Hepatocyte (in vitro differentiated cells): ENCODE results near the gene MGAM2. TPM values are rescaled to one million over a fixed set of nuclear protein-coding genes. Genes with fewer than 3 reads are reported as not detected.

Source experiments
- DNase-seq: peaks from one replicate; pipeline ENCODE4 v3.0.0-alpha.2; 2016; ENCODE audit warnings: low spot score
- H2AFZ ChIP-seq: fragments of 200-600 bp; sonication (generic); 2 replicates; pipeline ENCODE4 v1.6.0; 2016; ENCODE audit warnings: antibody characterized with exemption, mild to moderate bottlenecking
- H3K27ac ChIP-seq: fragments of 200-600 bp; sonication (generic); 2 replicates; pipeline ENCODE4 v1.5.1; 2016; ENCODE audit warnings: mild to moderate bottlenecking
- H3K27me3 ChIP-seq: fragments of 200-600 bp; sonication (generic); 2 replicates; pipeline ENCODE4 v1.6.1; 2016
- H3K36me3 ChIP-seq: fragments of 200-600 bp; sonication (generic); replicated peaks from 2 replicates; pipeline ENCODE4 v1.5.1; 2016; ENCODE audit warnings: low read depth; ENCODE audit not compliant: insufficient read depth
- H3K4me1 ChIP-seq: fragments of 200-600 bp; sonication (generic); 2 replicates; pipeline ENCODE4 v1.5.1; 2016; ENCODE audit warnings: mild to moderate bottlenecking, moderate library complexity; ENCODE audit not compliant: insufficient read depth
- H3K4me2 ChIP-seq: fragments of 200-600 bp; sonication (generic); 2 replicates; pipeline ENCODE4 v1.6.0; 2016
- H3K4me3 ChIP-seq: fragments of 200-600 bp; sonication (generic); 2 replicates; pipeline ENCODE4 v1.5.1; 2016; ENCODE audit warnings: mild to moderate bottlenecking
- H3K79me2 ChIP-seq: fragments of 200-600 bp; sonication (generic); 2 replicates; pipeline ENCODE4 v1.6.0; 2017; ENCODE audit warnings: mild to moderate bottlenecking
- H3K9me2 ChIP-seq: fragments of 200-600 bp; sonication (generic); replicated peaks from 2 replicates; pipeline ENCODE4 v1.6.0; 2017; ENCODE audit warnings: mild to moderate bottlenecking; ENCODE audit not compliant: insufficient read depth
- H3K9me3 ChIP-seq: fragments of 200-600 bp; sonication (generic); 2 replicates; pipeline ENCODE4 v1.5.1; 2016; ENCODE audit warnings: low read depth, mild to moderate bottlenecking
- H4K20me1 ChIP-seq: fragments of 200-600 bp; sonication (generic); 2 replicates; pipeline ENCODE4 v1.6.0; 2016; ENCODE audit warnings: mild to moderate bottlenecking; ENCODE audit not compliant: insufficient read depth, poor library complexity, severe bottlenecking
- CTCF ChIP-seq: fragments of 200-600 bp; sonication (generic); IDR thresholded peaks from 2 replicates; pipeline ENCODE4 v1.5.1; 2016; ENCODE audit warnings: antibody characterized with exemption, mild to moderate bottlenecking; ENCODE audit not compliant: poor library complexity
- EZH2 ChIP-seq: fragments of 200-600 bp; sonication (generic); IDR thresholded peaks from 2 replicates; pipeline ENCODE4 v1.6.1; 2016; ENCODE audit warnings: antibody characterized with exemption, mild to moderate bottlenecking, borderline replicate concordance
- EZH2phosphoT487 ChIP-seq: fragments of 200-600 bp; sonication (generic); IDR thresholded peaks from one replicate; pipeline ENCODE4 v1.6.1; 2018; ENCODE audit warnings: antibody characterized with exemption, mild to moderate bottlenecking, low read depth, moderate library complexity; ENCODE audit not compliant: unreplicated experiment, severe bottlenecking
- WGBS: methylation state at CpG from one replicate; pipeline ENCODE4 v1.1.6; 2016; ENCODE audit warnings: low lambda C conversion rate; ENCODE audit errors: missing lambda C conversion rate; 5-methylcytosine and 5-hydroxymethylcytosine counted together
- polyA plus RNA-seq: library from polyadenylated mRNA; unstranded; fragments of >200 nt; fragmentation: Nextera tagmentation; extraction: Ambion mirVana; gene quantifications from 2 replicates; pipeline ENCODE4 v1.2.1, GENCODE V29; 2016
- total RNA-seq: library from RNA; depleted of rRNA; stranded (reverse); fragments of >200 nt; gene quantifications from 2 replicates; pipeline ENCODE4 v1.2.3, GENCODE V29; 2014

Gene MGAM2
- total and polyA plus RNA-seq, 2 experiments from 2014 or later, result 1.6 to 4.1 TPM

DNA sequence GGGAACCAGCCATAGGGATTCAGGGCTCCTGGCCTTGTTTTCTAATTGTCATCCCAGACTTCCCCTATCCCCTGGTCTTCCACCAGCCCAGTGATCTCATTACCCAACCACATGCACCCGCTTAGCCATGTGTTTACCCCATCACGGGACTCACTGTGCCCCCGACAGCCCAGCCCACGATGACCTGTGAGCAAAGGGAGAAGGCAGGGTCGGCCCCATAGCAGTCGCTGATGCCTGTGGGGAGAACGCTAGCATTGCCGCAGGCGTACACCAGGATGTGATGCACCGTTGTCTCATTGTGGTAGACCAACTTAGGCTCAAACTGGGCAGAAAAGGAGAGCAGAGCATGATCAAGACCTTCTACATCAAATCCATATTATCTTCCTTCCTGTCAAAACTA, 132.3 kb downstream of the MGAM2 start:
- 90% methylated on average over 10 of the region's 10 CpGs for WGBS
- H4K20me1 ChIP-seq, result no peaks in the 10 kb centered on the region
- TF ChIP-seq EZH2phosphoT487 (no peak), EZH2 (no peak), CTCF (no peak)
- no peaks in the 10 kb centered on the region for H3K27me3 ChIP-seq
- no peak overlapping the region for H2AFZ ChIP-seq
- no peak overlapping the region for H3K4me2 ChIP-seq
- H3K4me3 ChIP-seq, result no peak overlapping the region
- no peaks in the 10 kb centered on the region for H3K79me2 ChIP-seq
- H3K36me3 ChIP-seq, result no peaks in the 10 kb centered on the region
- H3K9me2 ChIP-seq, result no peaks in the 10 kb centered on the region
- no peaks in the 10 kb centered on the region for H3K4me1 ChIP-seq
- H3K27ac ChIP-seq, result no peak overlapping the region
- no peak for DNase-seq
- no peaks in the 10 kb centered on the region for H3K9me3 ChIP-seq

DNA sequence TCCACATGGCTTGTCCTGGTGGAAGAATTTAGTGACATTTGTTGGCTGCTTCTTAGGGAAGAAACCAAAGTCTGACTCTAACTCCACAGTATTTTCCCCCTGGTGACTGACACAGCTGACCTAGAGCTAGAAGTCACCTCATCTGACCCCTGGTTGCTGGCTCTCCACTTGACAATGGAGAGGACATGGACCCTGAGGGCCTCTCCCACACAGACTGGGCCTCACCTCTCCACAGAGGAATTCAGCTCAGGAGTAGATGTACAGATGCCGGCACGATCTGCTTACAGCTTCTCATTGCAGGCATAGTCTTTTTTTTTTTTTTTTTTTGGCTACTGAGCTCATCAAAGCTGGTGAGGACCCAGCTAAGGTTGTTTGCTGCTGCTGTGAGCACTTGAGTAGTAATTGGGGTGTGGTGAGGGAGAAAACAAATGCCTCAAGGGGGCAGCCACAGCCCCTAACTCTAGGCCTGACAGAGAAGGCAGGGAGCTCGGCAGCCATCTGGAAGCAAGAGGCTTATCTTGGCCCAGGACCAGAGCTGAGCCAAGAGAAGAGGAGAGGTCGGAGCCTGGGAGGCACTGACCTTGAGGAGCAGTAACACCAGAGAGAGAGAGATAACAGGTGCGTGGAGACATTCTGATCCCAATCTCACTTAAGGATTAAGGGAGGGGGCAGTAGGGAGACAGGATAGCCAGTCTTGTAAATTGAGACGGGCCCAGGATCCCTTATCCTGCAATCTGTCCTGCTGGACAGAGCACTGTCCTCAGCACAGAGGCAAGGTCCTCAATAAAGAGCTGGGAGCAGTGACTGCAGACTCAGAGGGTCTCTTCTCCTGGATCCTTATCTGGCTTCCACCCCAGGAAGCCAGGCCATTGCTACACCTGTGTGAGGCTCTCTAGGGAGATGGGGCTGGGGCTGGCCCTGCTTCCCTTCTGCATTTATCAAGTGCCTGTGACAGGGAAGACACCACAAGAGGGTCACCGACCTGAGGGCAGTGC, 136.9 kb downstream of the MGAM2 start:
- Histone ChIP-seq H3K4me1 (no peaks in the 10 kb centered on the region), H3K36me3 (no peaks in the 10 kb centered on the region), H3K27me3 (no peaks in the 10 kb centered on the region), H3K27ac (no peak overlapping the region), H3K9me3 (no peaks in the 10 kb centered on the region), H3K9me2 (no peaks in the 10 kb centered on the region), H3K4me3 (no peak overlapping the region), H4K20me1 (no peaks in the 10 kb centered on the region), H3K79me2 (no peaks in the 10 kb centered on the region), H3K4me2 (no peak overlapping the region), H2AFZ (no peak overlapping the region)
- no peak for TF ChIP-seq CTCF
- no peak for TF ChIP-seq EZH2phosphoT487
- TF ChIP-seq EZH2, result no peak
- DNase-seq, result no peak
- WGBS, result 47% methylated on average over 7 of the region's 7 CpGs

DNA sequence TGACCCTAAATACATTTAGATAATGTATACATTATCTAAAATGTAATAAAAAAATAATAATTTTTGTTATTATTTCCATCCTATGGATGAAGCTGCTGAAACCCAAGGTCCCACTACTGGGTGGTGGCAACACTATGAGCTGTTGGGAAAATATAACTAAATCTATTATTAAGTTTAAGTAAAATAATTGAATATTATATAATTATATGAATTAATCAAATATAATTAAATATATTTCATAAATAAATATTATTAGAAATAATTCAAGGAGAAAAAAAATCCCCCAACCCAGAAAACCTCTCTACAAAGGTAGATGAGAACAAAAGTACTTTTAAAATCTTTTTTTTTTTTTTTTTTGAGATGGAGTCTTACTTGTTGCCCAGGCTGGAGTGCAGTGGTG, 138.4 kb downstream of the MGAM2 start:
- no peak overlapping the region for H3K4me3 ChIP-seq
- H3K4me2 ChIP-seq, result no peak overlapping the region
- no peak overlapping the region for H3K27ac ChIP-seq
- H3K36me3 ChIP-seq, result no peaks in the 10 kb centered on the region
- no peaks in the 10 kb centered on the region for H4K20me1 ChIP-seq
- no peaks in the 10 kb centered on the region for H3K79me2 ChIP-seq
- no peak for DNase-seq
- no peaks in the 10 kb centered on the region for H3K27me3 ChIP-seq
- TF ChIP-seq EZH2phosphoT487, result no peak
- no peak for TF ChIP-seq CTCF
- TF ChIP-seq EZH2, result no peak
- H3K4me1 ChIP-seq, result no peaks in the 10 kb centered on the region
- H3K9me2 ChIP-seq, result no peaks in the 10 kb centered on the region
- H3K9me3 ChIP-seq, result no peaks in the 10 kb centered on the region
- no peak overlapping the region for H2AFZ ChIP-seq
